Fibroblast of lung (primary cell): Measurements from ENCODE around the gene SANBR. TPM values are rescaled to one million over a fixed set of nuclear protein-coding genes. Genes with fewer than 3 reads are reported as not detected.

Experiments
- DNase-seq, 2 donors: peaks; one replicate each; pipeline versions ENCODE4 v3.0.0 to v3.0.0-alpha.2; 2010; ENCODE audit warnings: low read depth in 2 of 2
- H2AFZ ChIP-seq: 2 replicates; pipeline ENCODE4 v1.5.1; 2012; ENCODE audit warnings: low read length, control low read depth, inconsistent platforms
- H3K27ac ChIP-seq: 2 replicates; pipeline ENCODE4 v1.5.1; 2011; ENCODE audit warnings: low read length, control low read depth; ENCODE audit not compliant: insufficient read depth
- H3K27me3 ChIP-seq: 2 replicates; pipeline ENCODE4 v1.5.1; 2011; ENCODE audit warnings: mild to moderate bottlenecking, low read length; ENCODE audit not compliant: control insufficient read depth, insufficient read depth
- H3K36me3 ChIP-seq: 2 replicates; pipeline ENCODE4 v1.5.1; 2011; ENCODE audit warnings: low read length; ENCODE audit not compliant: control insufficient read depth, insufficient read depth
- H3K4me1 ChIP-seq: 2 replicates; pipeline ENCODE4 v1.5.1; 2011; ENCODE audit warnings: low read length; ENCODE audit not compliant: control insufficient read depth, insufficient read depth; ENCODE audit errors: extremely low read depth
- H3K4me2 ChIP-seq: 2 replicates; pipeline ENCODE4 v1.5.1; 2011; ENCODE audit warnings: low read length, control low read depth; ENCODE audit not compliant: insufficient read depth; ENCODE audit errors: extremely low read depth
- H3K4me3 ChIP-seq, 4 experiments: fragments of 200-600 bp in 1 of 4; sonication (generic) in 1 of 4; replicated peaks in 1 of 4; 2 replicates each; pipeline ENCODE4 v1.5.1; 2011 to 2016; ENCODE audit warnings: low read length in 4 of 4, low read depth in 3 of 4, mild to moderate bottlenecking in 3 of 4, control low read depth in 2 of 4, inconsistent platforms in 1 of 4, mixed read lengths in 1 of 4; ENCODE audit not compliant: insufficient read depth in 1 of 4; ENCODE audit errors: control extremely low read depth in 1 of 4
- H3K79me2 ChIP-seq: 2 replicates; pipeline ENCODE4 v1.5.1; 2012; ENCODE audit warnings: mild to moderate bottlenecking, low read length, inconsistent platforms; ENCODE audit not compliant: control insufficient read depth, insufficient read depth
- H3K9ac ChIP-seq: 2 replicates; pipeline ENCODE4 v1.5.1; 2011; ENCODE audit warnings: mild to moderate bottlenecking, low read length, control low read depth; ENCODE audit not compliant: insufficient read depth
- H3K9me3 ChIP-seq: 2 replicates; pipeline ENCODE4 v1.5.1; 2012; ENCODE audit warnings: low read depth, low read length; ENCODE audit not compliant: control insufficient read depth, insufficient read depth
- H4K20me1 ChIP-seq: 2 replicates; pipeline ENCODE4 v1.5.1; 2011; ENCODE audit warnings: low read length; ENCODE audit not compliant: control insufficient read depth, insufficient read depth; ENCODE audit errors: extremely low read depth
- CTCF ChIP-seq, 2 donors: IDR thresholded peaks in 1 of 2; conservative IDR thresholded peaks in 1 of 2; 1 replicate in 1 of 2; 2 replicates in 1 of 2; pipeline ENCODE4 v1.5.1; 2011 to 2012; ENCODE audit warnings: low read length in 2 of 2, control low read depth in 1 of 2, inconsistent platforms in 1 of 2, low read depth in 1 of 2, mild to moderate bottlenecking in 1 of 2
- EZH2 ChIP-seq: IDR thresholded peaks from 2 replicates; pipeline ENCODE4 v1.5.1; 2012; ENCODE audit warnings: low read length, control low read depth, mild to moderate bottlenecking; ENCODE audit errors: missing control alignments
- polyA plus RNA-seq, 2 donors: library from polyadenylated mRNA; depleted of rRNA in 1 of 2; stranded (reverse) in 1 of 2; unstranded in 1 of 2; fragments of >200 nt; gene quantifications; 2 replicates each; pipeline ENCODE4 v1.2.1, GENCODE V29; 2011 to 2012; ENCODE audit warnings: missing spikeins in 1 of 2
- total RNA-seq: library from RNA; depleted of rRNA; stranded (reverse); fragments of >200 nt; gene quantifications from 2 replicates; pipeline ENCODE4 v1.2.1, GENCODE V29; 2014

The SANBR gene
- total and polyA plus RNA-seq, 2 donors (not counting 1 experiment from before 2014, with no cell fraction given), result 7.9 to 21.0 TPM

- Histone ChIP-seq H3K9ac (no peak overlapping the region), H3K36me3 (no peaks in the 10 kb centered on the region), H3K4me1 (no peaks in the 10 kb centered on the region), H3K9me3 (no peaks in the 10 kb centered on the region), H3K79me2 (no peaks in the 10 kb centered on the region), H2AFZ (no peak overlapping the region), H3K4me2 (no peak overlapping the region), H4K20me1 (no peaks in the 10 kb centered on the region), H3K27ac (no peak overlapping the region), H3K27me3 (no peaks in the 10 kb centered on the region), H3K4me3 (no peak overlapping the region)
- TF ChIP-seq CTCF (conservative IDR thresholded peaks at IDR 0.05 in 1 of 2, IDR thresholded peaks at IDR 0.05 in 1 of 2; ENCODE audit: low read depth in 1 of 2, low read length in 2 of 2) (no peak), EZH2 (no peak)
- no peak for DNase-seq
Measured at GRCh38 chr2:61096438-61096837, 30.8 kb downstream of the SANBR start.

GRCh38 chr2:61100801-61101200 is 35.1 kb downstream of the SANBR start:
- H3K9me3 ChIP-seq, result no peaks in the 10 kb centered on the region
- no peak overlapping the region for H3K4me3 ChIP-seq
- H4K20me1 ChIP-seq, result no peaks in the 10 kb centered on the region
- DNase-seq, result no peak
- H3K79me2 ChIP-seq, result no peaks in the 10 kb centered on the region
- H3K4me2 ChIP-seq, result no peak overlapping the region
- H3K36me3 ChIP-seq, result no peaks in the 10 kb centered on the region
- H3K4me1 ChIP-seq, result no peaks in the 10 kb centered on the region
- H3K9ac ChIP-seq, result no peak overlapping the region
- no peak overlapping the region for H3K27ac ChIP-seq
- TF ChIP-seq EZH2, result no peak
- no peak for TF ChIP-seq CTCF (conservative IDR thresholded peaks at IDR 0.05 in 1 of 2, IDR thresholded peaks at IDR 0.05 in 1 of 2; ENCODE audit: low read depth in 1 of 2, low read length in 2 of 2)
- H3K27me3 ChIP-seq, result no peaks in the 10 kb centered on the region
- H2AFZ ChIP-seq, result no peak overlapping the region

- H3K79me2 ChIP-seq, result no peaks in the 10 kb centered on the region
- DNase-seq, result peak in 1 of 2 donors; percentile 2
- H2AFZ ChIP-seq, result no peak overlapping the region
- no peak overlapping the region for H3K9ac ChIP-seq
- no peaks in the 10 kb centered on the region for H3K4me1 ChIP-seq
- H3K4me2 ChIP-seq, result no peak overlapping the region
- H3K4me3 ChIP-seq, result no peak overlapping the region
- H3K36me3 ChIP-seq, result no peaks in the 10 kb centered on the region
- H4K20me1 ChIP-seq, result no peaks in the 10 kb centered on the region
- H3K9me3 ChIP-seq, result no peaks in the 10 kb centered on the region
- no peak for TF ChIP-seq CTCF (conservative IDR thresholded peaks at IDR 0.05 in 1 of 2, IDR thresholded peaks at IDR 0.05 in 1 of 2; ENCODE audit: low read depth in 1 of 2, low read length in 2 of 2)
- TF ChIP-seq EZH2, result no peak
- H3K27me3 ChIP-seq, result no peaks in the 10 kb centered on the region
- no peak overlapping the region for H3K27ac ChIP-seq
Measured at GRCh38 chr2:61109291-61109690, 43.6 kb downstream of the SANBR start.
